ENCODE results near the gene ZNF346. TPM values are rescaled to one million over a fixed set of nuclear protein-coding genes. Genes with fewer than 3 reads are reported as not detected.
"Not testable (repeated sequence)": the region's sequence is repeated elsewhere in the genome, so short reads cannot be mapped to it uniquely, and the experiment has no call there.

Gene ZNF346
- total RNA-seq, 1 experiment from 2014 or later = 31.2 TPM

GRCh38 chr5:177043958-177044357, 21.5 kb downstream of the ZNF346 start:
- Mint-ChIP-seq H3K4me1 (ENCODE audit: low read depth, unreplicated experiment) (no peaks in the 10 kb centered on the region), H3K9me3 (ENCODE audit: low read depth, unreplicated experiment) (no peaks in the 10 kb centered on the region), H3K36me3 (ENCODE audit: insufficient read depth, unreplicated experiment) (peaks cover 17% of the 10 kb centered on the region), H3K27me3 (ENCODE audit: unreplicated experiment) (no peaks in the 10 kb centered on the region), H3K4me3 (ENCODE audit: low read depth, unreplicated experiment) (no peak overlapping the region), H3K27ac (ENCODE audit: unreplicated experiment) (no peak overlapping the region)
- TF ChIP-seq CTCF (IDR thresholded peaks at IDR 0.05; ENCODE audit: unreplicated experiment) = no peak
- intact Hi-C loops (cut with micrococcal nuclease; ENCODE audit: unreplicated experiment) = no loop called here
- CTCF ChIA-PET = interaction anchor here (0.7 to 1.2 kb wide), 2 partner anchors 28 to 237 kb away, joined by 3 to 4 read pairs; no protein-coding TSS in a partner anchor
- no peak for DNase-seq
- BruUV-seq (replicated peaks) = no TSS peak

GRCh38 chr5:177044641-177045040, 22.1 kb downstream of the ZNF346 start:
- no peaks in the 10 kb centered on the region for H3K4me1 Mint-ChIP-seq (ENCODE audit: low read depth, unreplicated experiment)
- TF ChIP-seq CTCF (IDR thresholded peaks at IDR 0.05; ENCODE audit: unreplicated experiment) = no peak
- H3K4me3 Mint-ChIP-seq (ENCODE audit: low read depth, unreplicated experiment) = no peak overlapping the region
- intact Hi-C loops (cut with micrococcal nuclease; ENCODE audit: unreplicated experiment) = no loop called here
- no peaks in the 10 kb centered on the region for H3K27me3 Mint-ChIP-seq (ENCODE audit: unreplicated experiment)
- no TSS peak for BruUV-seq (replicated peaks)
- peaks cover 20% of the 10 kb centered on the region for H3K36me3 Mint-ChIP-seq (ENCODE audit: insufficient read depth, unreplicated experiment)
- H3K27ac Mint-ChIP-seq (ENCODE audit: unreplicated experiment) = no peak overlapping the region
- CTCF ChIA-PET = interaction anchor here (1.2 to 1.5 kb wide), 2 partner anchors 27 to 42 kb away, joined by 3 read pairs; partner anchors contain the start of gene FGFR4
- H3K9me3 Mint-ChIP-seq (ENCODE audit: low read depth, unreplicated experiment) = no peaks in the 10 kb centered on the region
- no peak for DNase-seq

GRCh38 chr5:177045631-177046030, 23.1 kb downstream of the ZNF346 start:
- Mint-ChIP-seq H3K27ac (ENCODE audit: unreplicated experiment) (no peak overlapping the region), H3K4me3 (ENCODE audit: low read depth, unreplicated experiment) (no peak overlapping the region), H3K27me3 (ENCODE audit: unreplicated experiment) (no peaks in the 10 kb centered on the region), H3K9me3 (ENCODE audit: low read depth, unreplicated experiment) (no peaks in the 10 kb centered on the region), H3K4me1 (ENCODE audit: low read depth, unreplicated experiment) (no peaks in the 10 kb centered on the region), H3K36me3 (ENCODE audit: insufficient read depth, unreplicated experiment) (peaks cover 26% of the 10 kb centered on the region)
- no peak for TF ChIP-seq CTCF (IDR thresholded peaks at IDR 0.05; ENCODE audit: unreplicated experiment)
- no peak for DNase-seq
- intact Hi-C loops (cut with micrococcal nuclease; ENCODE audit: unreplicated experiment) = no loop called here
- CTCF ChIA-PET = interaction anchor here (1.5 kb wide), 1 partner anchor 41 kb away, joined by 3 read pairs; the partner anchor contains the start of gene FGFR4
- BruUV-seq (replicated peaks) = no TSS peak

- H3K9me3 Mint-ChIP-seq (ENCODE audit: low read depth, unreplicated experiment); H3K4me1 Mint-ChIP-seq (ENCODE audit: low read depth, unreplicated experiment); H3K27me3 Mint-ChIP-seq (ENCODE audit: unreplicated experiment); DNase-seq; H3K27ac Mint-ChIP-seq (ENCODE audit: unreplicated experiment); H3K4me3 Mint-ChIP-seq (ENCODE audit: low read depth, unreplicated experiment); intact Hi-C loops (cut with micrococcal nuclease; ENCODE audit: unreplicated experiment); BruUV-seq (replicated peaks); CTCF ChIA-PET: not testable (repeated sequence)
- peaks cover 37% of the 10 kb centered on the region for H3K36me3 Mint-ChIP-seq (ENCODE audit: insufficient read depth, unreplicated experiment)
Measured at GRCh38 chr5:177048531-177048930, 26.0 kb downstream of the ZNF346 start.

- Mint-ChIP-seq H3K27me3 (ENCODE audit: unreplicated experiment) (no peaks in the 10 kb centered on the region), H3K4me1 (ENCODE audit: low read depth, unreplicated experiment) (no peaks in the 10 kb centered on the region), H3K9me3 (ENCODE audit: low read depth, unreplicated experiment) (no peaks in the 10 kb centered on the region), H3K36me3 (ENCODE audit: insufficient read depth, unreplicated experiment) (peaks cover 34% of the 10 kb centered on the region), H3K27ac (ENCODE audit: unreplicated experiment) (no peak overlapping the region), H3K4me3 (ENCODE audit: low read depth, unreplicated experiment) (no peak overlapping the region)
- no peak for DNase-seq
- CTCF ChIA-PET = no interaction called here
- intact Hi-C loops (cut with micrococcal nuclease; ENCODE audit: unreplicated experiment) = no loop called here
- BruUV-seq (replicated peaks) = no TSS peak
- no peak for TF ChIP-seq CTCF (IDR thresholded peaks at IDR 0.05; ENCODE audit: unreplicated experiment)
Measured at GRCh38 chr5:177049285-177049684, 26.8 kb downstream of the ZNF346 start.

Data from Calu3 (cell line).